Endodermal cell (in vitro differentiated cells): ENCODE results near the gene GGTLC1. TPM values are rescaled to one million over a fixed set of nuclear protein-coding genes. Genes with fewer than 3 reads are reported as not detected.

Experiments
- DNase-seq: peaks from one replicate; pipeline ENCODE4 v3.0.0-alpha.2; 2017
- H3K27ac ChIP-seq: 2 replicates; pipeline ENCODE4 v1.5.1; 2013; ENCODE audit warnings: mild to moderate bottlenecking, low read depth, low read length, moderate library complexity
- H3K27me3 ChIP-seq: 2 replicates; pipeline ENCODE4 v1.6.1; 2013; ENCODE audit warnings: mild to moderate bottlenecking, low read length, moderate library complexity; ENCODE audit not compliant: insufficient read depth, control insufficient read depth, poor library complexity, severe bottlenecking
- H3K36me3 ChIP-seq: 2 replicates; pipeline ENCODE4 v1.7.0; 2013; ENCODE audit warnings: mild to moderate bottlenecking, low read length, moderate library complexity; ENCODE audit not compliant: control insufficient read depth, insufficient read depth
- H3K4me1 ChIP-seq: one replicate; pipeline ENCODE4 v1.7.0; 2013; ENCODE audit warnings: low read length; ENCODE audit not compliant: control insufficient read depth, insufficient read depth
- H3K4me3 ChIP-seq: 2 replicates; pipeline ENCODE4 v1.5.1; 2013; ENCODE audit warnings: mild to moderate bottlenecking, low read length, moderate library complexity
- H3K9ac ChIP-seq: 2 replicates; pipeline ENCODE4 v1.6.1; 2013; ENCODE audit warnings: mild to moderate bottlenecking, low read length, moderate library complexity; ENCODE audit not compliant: poor library complexity, severe bottlenecking; ENCODE audit errors: extremely low read depth
- H3K9me3 ChIP-seq: 2 replicates; pipeline ENCODE4 v1.6.1; 2013; ENCODE audit warnings: mild to moderate bottlenecking, low read length, moderate library complexity; ENCODE audit not compliant: control insufficient read depth
- H3K27ac Mint-ChIP-seq: 2 replicates; pipeline ENCODE4 v1.8.0; 2020; ENCODE audit warnings: mixed read lengths
- H3K27me3 Mint-ChIP-seq: 2 replicates; pipeline ENCODE4 v1.8.0; 2021; ENCODE audit warnings: mild to moderate bottlenecking, mixed read lengths; ENCODE audit not compliant: insufficient read depth
- H3K36me3 Mint-ChIP-seq: 2 replicates; pipeline ENCODE4 v1.8.0; 2020; ENCODE audit warnings: low read depth, mixed read lengths
- H3K4me1 Mint-ChIP-seq: 2 replicates; pipeline ENCODE4 v1.8.0; 2020; ENCODE audit warnings: mixed read lengths
- H3K4me3 Mint-ChIP-seq: 2 replicates; pipeline ENCODE4 v1.8.0; 2020; ENCODE audit warnings: mild to moderate bottlenecking, moderate library complexity, mixed read lengths
- H3K9me3 Mint-ChIP-seq: 2 replicates; pipeline ENCODE4 v1.8.0; 2020; ENCODE audit warnings: mild to moderate bottlenecking, mixed read lengths
- CTCF ChIP-seq: fragments of 200-600 bp; sonication (generic); conservative IDR thresholded peaks from 2 replicates; pipeline ENCODE4 v1.5.0; 2021; ENCODE audit warnings: antibody characterized with exemption, mild to moderate bottlenecking
- WGBS, 2 experiments: methylation state at CpG; one replicate each; pipeline versions ENCODE4 v1.1.5 to v1.1.7; 2013; ENCODE audit warnings: missing lambda C conversion rate in 2 of 2, mixed read lengths in 1 of 2; ENCODE audit not compliant: insufficient coverage in 1 of 2, insufficient read length in 1 of 2; 5-methylcytosine and 5-hydroxymethylcytosine counted together
- total RNA-seq, 2 donors: library from RNA; stranded (reverse); fragmentation: NEBNext Ultra II Directional in 1 of 2; extraction: Animal tissue kit (Norgen Biotek cat#: 25700) in 1 of 2; gene quantifications; 2 replicates in 1 of 2; 3 replicates in 1 of 2; pipeline ENCODE4 v1.2.1, GENCODE V29; 2021

The GGTLC1 gene
- total RNA-seq, 2 donors from 2014 or later = not detected

GRCh38 chr20:23970049-23970448, 18.5 kb downstream of the GGTLC1 start:
- Mint-ChIP-seq H3K27ac (no peak overlapping the region), H3K4me3 (no peak overlapping the region), H3K4me1 (no peaks in the 10 kb centered on the region), H3K36me3 (peaks cover 3% of the 10 kb centered on the region), H3K9me3 (peaks cover 22% of the 10 kb centered on the region), H3K27me3 (peaks cover 2% of the 10 kb centered on the region)
- WGBS, 2 experiments = 89 to 100% methylated on average over 1 of the region's 1 CpG
- Histone ChIP-seq H3K36me3 (no peaks in the 10 kb centered on the region), H3K27ac (no peak overlapping the region), H3K27me3 (no peaks in the 10 kb centered on the region), H3K4me3 (no peak overlapping the region), H3K9ac (no peak overlapping the region), H3K9me3 (peaks cover 9% of the 10 kb centered on the region), H3K4me1 (no peaks in the 10 kb centered on the region)
- TF ChIP-seq CTCF = no peak
- no peak for DNase-seq

GRCh38 chr20:23967616-23967979, 21.0 kb downstream of the GGTLC1 start:
- WGBS, 2 experiments = 75 to 79% methylated on average over 6 to 7 of the region's 7 CpGs
- H3K9me3 Mint-ChIP-seq = peaks cover 40% of the 10 kb centered on the region

GRCh38 chr20:23966927-23967615, 21.5 kb downstream of the GGTLC1 start:
- peaks cover 5% of the 10 kb centered on the region for H3K36me3 Mint-ChIP-seq
- no peak overlapping the region for H3K9ac ChIP-seq
- H3K4me1 Mint-ChIP-seq = no peaks in the 10 kb centered on the region
- TF ChIP-seq CTCF = no peak
- no peak for DNase-seq
- H3K4me3 Mint-ChIP-seq = no peak overlapping the region
- H3K27me3 Mint-ChIP-seq = peaks cover 2% of the 10 kb centered on the region
- H3K36me3 ChIP-seq = no peaks in the 10 kb centered on the region
- H3K27ac ChIP-seq = no peak overlapping the region
- no peaks in the 10 kb centered on the region for H3K4me1 ChIP-seq
- H3K9me3 Mint-ChIP-seq = peaks cover 45% of the 10 kb centered on the region
- peaks cover 35% of the 10 kb centered on the region for H3K9me3 ChIP-seq
- no peak overlapping the region for H3K27ac Mint-ChIP-seq
- WGBS, 2 experiments = 88 to 89% methylated on average over 5 to 8 of the region's 8 CpGs
- H3K27me3 ChIP-seq = no peaks in the 10 kb centered on the region
- H3K4me3 ChIP-seq = no peak overlapping the region

More at GRCh38 chr20:23967616-23967979, 21.0 kb downstream of the GGTLC1 start:
- no peaks in the 10 kb centered on the region for H3K4me1 ChIP-seq
- no peak for DNase-seq
- Mint-ChIP-seq H3K4me1 (no peaks in the 10 kb centered on the region), H3K27me3 (peaks cover 2% of the 10 kb centered on the region), H3K27ac (no peak overlapping the region), H3K36me3 (peaks cover 3% of the 10 kb centered on the region), H3K4me3 (no peak overlapping the region)
- H3K9me3 ChIP-seq = peaks cover 33% of the 10 kb centered on the region
- no peaks in the 10 kb centered on the region for H3K27me3 ChIP-seq
- H3K9ac ChIP-seq = no peak overlapping the region
- H3K4me3 ChIP-seq = no peak overlapping the region
- no peak overlapping the region for H3K27ac ChIP-seq
- no peaks in the 10 kb centered on the region for H3K36me3 ChIP-seq
- no peak for TF ChIP-seq CTCF
